BLaER1 (cell line): Measurements from ENCODE around the gene GTPBP1.

ENCODE experiments used
- H3K27ac ChIP-seq: shearing (Covaris generic); formaldehyde crosslinking; 2 replicates; pipeline ENCODE4 v1.8.1; 2022
- H3K27me3 ChIP-seq: shearing (Covaris generic); formaldehyde crosslinking; 2 replicates; pipeline ENCODE4 v1.8.1; 2022
- H3K36me3 ChIP-seq: shearing (Covaris generic); formaldehyde crosslinking; 2 replicates; pipeline ENCODE4 v1.8.1; 2022
- H3K4me1 ChIP-seq: shearing (Covaris generic); formaldehyde crosslinking; 2 replicates; pipeline ENCODE4 v1.8.1; 2022
- H3K4me2 ChIP-seq: shearing (Covaris generic); formaldehyde crosslinking; 2 replicates; pipeline ENCODE4 v1.8.1; 2022
- H3K4me3 ChIP-seq: shearing (Covaris generic); formaldehyde crosslinking; 2 replicates; pipeline ENCODE4 v1.8.1; 2022
- H3K9ac ChIP-seq: shearing (Covaris generic); formaldehyde crosslinking; 2 replicates; pipeline ENCODE4 v1.8.1; 2022
- H3K9me3 ChIP-seq: shearing (Covaris generic); formaldehyde crosslinking; 2 replicates; pipeline ENCODE4 v1.8.1; 2022
- H4K20me1 ChIP-seq: shearing (Covaris generic); formaldehyde crosslinking; 2 replicates; pipeline ENCODE4 v1.8.1; 2022
- Cebpa-rat ChIP-seq: shearing (Covaris generic); IDR thresholded peaks from 2 replicates; pipeline ENCODE4 v1.8.1; 2022

Gene GTPBP1

DNA sequence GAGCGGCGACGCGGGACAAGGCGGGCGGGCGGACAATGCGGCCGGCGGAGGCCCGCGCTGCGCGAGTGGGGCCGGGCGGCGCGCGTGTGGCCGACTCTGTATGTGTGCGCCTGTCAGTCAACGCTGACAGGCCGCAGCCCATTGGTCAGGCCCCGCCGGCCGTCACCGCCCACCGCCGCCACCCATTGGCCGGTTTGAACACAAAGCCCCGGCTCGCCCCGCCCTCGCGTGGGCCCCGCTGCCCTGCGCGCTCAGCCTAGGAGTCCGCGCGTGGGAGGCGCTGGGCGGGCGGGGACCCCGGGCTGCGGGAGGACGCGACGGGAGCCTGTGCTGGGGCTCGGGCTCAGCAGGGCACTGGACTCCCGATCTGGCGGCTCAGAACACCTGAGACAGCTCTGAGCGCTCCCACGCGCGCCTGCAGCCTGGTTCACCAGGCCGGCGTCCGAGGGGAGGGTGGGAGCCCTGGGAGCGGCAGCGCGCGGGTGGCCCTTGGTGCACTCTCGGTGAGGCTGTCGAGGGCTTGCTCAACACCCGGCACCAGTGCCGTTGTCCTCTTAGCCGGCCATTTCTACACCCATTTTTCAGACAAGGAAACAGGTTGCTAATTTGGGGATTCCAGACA, 50.3 kb downstream of the GTPBP1 start, which contains the start of gene SUN2:
Gene SUN2 (minus strand): TSS at position 88 of the 622 bp plus-strand sequence. CDS start 3,370 bp downstream, outside the sequence.
- Histone ChIP-seq H3K4me3 (peak within 1 kb of the TSS; percentile 93), H3K4me2 (peak within 1 kb of the TSS; percentile 96), H3K9ac (peak within 1 kb of the TSS; percentile 95), H3K36me3 (peaks cover 22% of the 10 kb centered on the region), H4K20me1 (peaks cover 63% of the 10 kb centered on the region), H3K27me3 (no peaks in the 10 kb centered on the region), H3K4me1 (peaks cover 78% of the 10 kb centered on the region), H3K9me3 (no peaks in the 10 kb centered on the region), H3K27ac (peak within 1 kb of the TSS; percentile 96)
- no peak for TF ChIP-seq Cebpa-rat

DNA sequence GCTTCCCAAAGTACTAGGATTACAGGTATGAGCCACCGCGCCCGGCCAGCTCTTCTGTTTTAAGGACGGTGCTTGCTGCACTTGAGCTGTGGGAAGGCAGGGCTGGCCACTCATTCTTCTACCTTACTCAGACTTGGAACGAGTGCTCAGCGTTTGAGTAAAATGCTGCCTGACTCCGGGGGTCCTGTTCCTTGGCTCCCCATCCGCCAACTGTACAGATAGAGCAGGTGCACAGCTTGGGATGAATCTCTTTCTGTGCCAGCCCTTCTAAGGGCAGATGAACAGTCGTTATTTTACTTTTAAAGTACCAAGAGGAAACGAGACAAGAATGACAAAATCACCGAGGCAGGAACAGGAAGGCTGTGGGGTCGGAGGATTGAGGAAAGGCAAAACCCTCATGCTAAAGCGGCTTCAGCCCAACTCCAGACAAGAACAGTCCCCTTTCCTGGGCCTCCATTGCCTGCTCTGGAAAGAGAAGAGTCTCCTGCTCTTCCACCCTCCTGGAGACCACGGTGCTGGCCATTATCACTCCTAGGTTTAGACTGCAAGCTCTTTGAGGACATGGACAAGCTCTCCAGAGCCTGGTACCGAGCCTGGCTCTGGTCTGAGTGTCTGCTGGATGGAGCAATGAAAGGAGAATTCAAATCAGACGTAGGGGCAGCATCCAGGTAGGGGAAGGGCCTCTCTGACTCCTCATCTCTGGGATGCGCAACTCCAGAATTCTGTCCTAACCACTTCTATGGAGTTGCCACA, 51.1 kb downstream of the GTPBP1 start:
- Histone ChIP-seq H3K4me2 (peak overlapping the region; percentile 96), H3K9ac (peak overlapping the region; percentile 95)
- TF ChIP-seq Cebpa-rat, result no peak

DNA sequence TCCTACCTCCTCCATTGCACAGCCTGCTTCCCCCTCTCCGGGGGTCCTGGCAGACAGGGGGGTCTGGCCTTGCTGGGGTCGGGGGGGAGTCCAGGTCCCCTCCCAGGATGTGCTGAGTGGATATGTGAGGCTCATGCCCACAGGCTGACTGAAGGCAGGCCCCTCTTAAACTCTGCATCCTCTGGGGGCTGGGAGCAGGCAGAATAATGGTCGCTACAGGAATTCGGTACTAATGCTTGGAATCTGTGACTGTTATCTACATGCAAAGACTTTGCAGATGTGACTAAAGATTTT, 51.7 kb downstream of the GTPBP1 start:
- Histone ChIP-seq H3K4me1 (peaks cover 78% of the 10 kb centered on the region), H3K27me3 (no peaks in the 10 kb centered on the region), H3K27ac (peak overlapping the region; percentile 96), H4K20me1 (peaks cover 62% of the 10 kb centered on the region), H3K36me3 (peaks cover 12% of the 10 kb centered on the region), H3K9ac (peak overlapping the region; percentile 95), H3K4me2 (peak overlapping the region; percentile 96), H3K9me3 (no peaks in the 10 kb centered on the region), H3K4me3 (peak overlapping the region; percentile 93)
- TF ChIP-seq Cebpa-rat, result no peak

More for the DNA sequence above, 51.1 kb downstream of the GTPBP1 start:
- Histone ChIP-seq H3K27ac (peak overlapping the region; percentile 96), H4K20me1 (peaks cover 63% of the 10 kb centered on the region), H3K4me1 (peaks cover 78% of the 10 kb centered on the region), H3K36me3 (peaks cover 16% of the 10 kb centered on the region), H3K27me3 (no peaks in the 10 kb centered on the region), H3K9me3 (no peaks in the 10 kb centered on the region), H3K4me3 (peak overlapping the region; percentile 93)

DNA sequence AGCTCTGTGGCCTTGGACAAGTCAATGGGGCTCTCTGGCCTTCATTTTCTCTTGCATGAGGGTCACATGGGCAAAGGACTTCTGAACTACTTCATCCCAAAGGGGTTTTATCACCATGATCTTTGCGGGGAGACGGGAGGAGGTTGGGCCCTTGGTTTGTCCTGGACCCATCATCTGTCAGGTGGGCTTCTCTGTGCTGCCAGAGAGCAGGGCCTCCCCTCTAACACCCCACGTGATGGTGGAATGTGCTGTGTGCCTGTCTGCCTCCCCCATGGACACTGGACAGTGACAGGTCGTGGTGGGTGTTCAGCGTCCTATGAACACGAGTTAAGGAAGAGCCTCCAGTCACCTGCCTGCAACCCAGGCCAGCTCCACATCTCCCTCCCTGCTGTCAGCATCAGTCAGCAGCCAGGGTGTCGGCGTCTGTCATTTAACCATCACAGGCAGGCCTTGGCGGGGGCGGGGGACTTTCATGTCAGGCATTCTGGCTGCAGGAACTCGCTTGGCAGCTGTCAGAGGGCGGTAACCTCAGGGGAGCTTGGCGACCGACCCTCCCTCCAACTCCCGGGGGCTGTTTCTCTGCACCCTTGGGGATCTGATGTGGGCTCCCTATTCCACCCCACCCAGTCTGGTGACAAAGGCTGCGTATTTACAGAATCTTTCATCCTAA, 52.7 kb downstream of the GTPBP1 start:
- Histone ChIP-seq H3K4me2 (peak overlapping the region; percentile 96), H3K27me3 (no peaks in the 10 kb centered on the region), H3K36me3 (peaks cover 2% of the 10 kb centered on the region; the same call in 1 of the 2 replicates), H3K4me1 (peaks cover 76% of the 10 kb centered on the region), H3K9me3 (no peaks in the 10 kb centered on the region), H3K27ac (peak overlapping the region; percentile 96; the same call in 1 of the 2 replicates), H4K20me1 (peaks cover 53% of the 10 kb centered on the region), H3K9ac (peak overlapping the region; percentile 95), H3K4me3 (peak overlapping the region; percentile 93)
- TF ChIP-seq Cebpa-rat, result no peak

DNA sequence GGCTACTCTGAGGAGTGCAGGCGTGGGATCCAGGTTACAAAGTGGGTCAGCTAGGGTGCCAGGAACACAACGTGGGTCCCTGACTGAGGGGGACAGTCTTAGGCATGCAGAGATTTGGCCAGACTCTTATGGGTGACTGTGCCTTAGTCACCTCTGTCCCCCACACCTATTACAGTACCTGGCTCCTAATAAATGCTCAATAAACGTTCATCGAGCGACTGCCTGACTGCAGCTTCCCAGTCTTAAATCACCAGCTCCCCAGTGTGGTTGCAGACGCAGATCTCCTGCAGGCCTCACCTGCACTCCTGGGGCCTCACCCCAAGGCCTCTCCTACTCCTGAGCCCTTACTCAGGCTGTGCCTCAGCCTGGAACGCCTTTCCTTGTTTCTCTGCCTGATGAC, 53.3 kb downstream of the GTPBP1 start:
- Histone ChIP-seq H3K9ac (no peak overlapping the region), H3K4me2 (peak overlapping the region; percentile 96), H3K27ac (no peak overlapping the region), H4K20me1 (peaks cover 47% of the 10 kb centered on the region), H3K9me3 (no peaks in the 10 kb centered on the region), H3K27me3 (no peaks in the 10 kb centered on the region), H3K36me3 (no peaks in the 10 kb centered on the region), H3K4me1 (peaks cover 70% of the 10 kb centered on the region), H3K4me3 (no peak overlapping the region)
- no peak for TF ChIP-seq Cebpa-rat

DNA sequence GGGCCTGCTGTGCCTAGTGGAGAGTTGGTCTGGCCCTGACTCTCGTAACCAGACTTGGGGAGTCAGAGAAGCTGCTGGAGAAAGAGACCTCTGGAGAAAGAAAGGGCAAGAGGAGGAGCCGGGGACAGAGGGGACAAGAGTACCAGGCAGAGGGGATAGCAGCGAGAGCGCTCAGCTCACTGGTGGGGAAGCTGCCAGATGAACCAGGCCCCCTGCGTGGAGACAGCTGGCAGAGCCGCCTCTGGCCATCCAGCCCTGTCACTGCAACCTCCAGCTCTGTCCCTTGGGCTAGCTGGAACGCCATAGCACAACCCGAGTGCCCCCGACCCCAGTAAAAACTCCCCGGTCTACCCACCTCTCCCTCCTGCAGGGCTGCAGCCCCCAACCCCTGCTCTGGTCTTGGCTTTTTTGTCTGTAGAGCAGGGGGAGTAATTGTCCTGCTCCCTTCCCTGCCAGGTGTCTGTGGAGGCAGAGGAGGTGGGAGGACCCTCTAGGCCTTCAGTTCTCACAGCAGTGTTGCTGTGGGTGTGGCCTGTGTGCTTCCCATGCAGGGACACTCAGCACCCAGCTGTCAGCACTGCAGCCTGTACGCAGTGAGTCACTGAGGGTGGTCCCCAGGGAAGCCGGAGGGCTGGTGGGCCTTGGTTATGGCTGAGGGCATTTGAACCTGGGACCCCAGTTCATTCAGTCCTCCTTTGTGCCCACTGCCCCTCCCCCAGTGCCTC, 54.9 kb downstream of the GTPBP1 start:
- Histone ChIP-seq H3K4me3 (peak overlapping the region; percentile 27), H3K4me2 (peak overlapping the region; percentile 96), H3K36me3 (no peaks in the 10 kb centered on the region), H3K27me3 (no peaks in the 10 kb centered on the region), H3K27ac (peak overlapping the region; percentile 66), H3K9me3 (no peaks in the 10 kb centered on the region), H4K20me1 (peaks cover 40% of the 10 kb centered on the region), H3K9ac (peak overlapping the region; percentile 57; the same call in 1 of the 2 replicates), H3K4me1 (peaks cover 70% of the 10 kb centered on the region)
- no peak for TF ChIP-seq Cebpa-rat

DNA sequence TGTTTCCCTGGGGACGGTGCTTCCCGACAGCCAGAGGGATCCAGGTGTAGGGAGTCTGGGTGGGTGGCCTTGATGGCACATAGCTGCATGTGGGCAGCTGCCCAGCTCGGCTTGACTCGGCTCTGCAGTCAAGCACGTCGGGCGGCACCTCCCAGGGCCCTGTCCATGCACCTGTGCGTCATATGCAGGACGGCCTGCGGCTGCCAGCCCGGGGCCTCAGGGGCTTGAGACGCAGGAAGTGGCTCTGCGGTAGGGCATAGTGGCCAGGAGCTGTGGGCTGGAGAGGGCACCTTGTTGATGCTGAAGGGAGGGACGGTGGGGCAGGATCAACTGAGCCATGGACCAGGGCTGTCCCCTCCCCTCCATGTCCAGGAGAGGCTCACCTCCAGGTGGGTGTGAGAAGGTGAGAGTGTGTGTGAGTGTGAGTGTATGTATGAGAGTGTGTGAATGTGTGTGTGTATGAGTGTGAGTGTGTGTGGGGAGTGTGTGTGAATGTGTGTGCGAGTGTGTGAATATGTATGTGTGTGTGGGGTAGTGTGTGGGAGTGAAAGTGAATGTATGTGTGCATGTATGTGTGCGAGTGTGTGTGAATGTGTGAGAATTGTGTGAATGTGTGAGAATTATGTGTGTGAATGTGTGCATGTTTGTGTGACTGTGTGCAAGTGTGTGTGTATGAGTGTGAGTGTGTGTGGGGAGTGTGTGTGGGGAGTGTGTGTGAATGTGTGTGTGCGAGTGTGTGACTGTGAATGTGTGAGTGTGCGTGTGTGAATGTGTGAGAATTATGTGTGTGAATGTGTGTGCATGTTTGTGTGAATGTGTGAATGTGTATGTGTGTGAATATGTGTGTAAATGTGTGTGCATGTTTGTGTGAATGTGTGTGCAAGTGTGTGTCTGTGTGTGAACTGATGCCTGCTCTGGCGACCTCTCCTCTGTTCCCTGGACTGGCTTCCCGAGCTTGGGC, 55.7 kb downstream of the GTPBP1 start:
- H3K27ac ChIP-seq, result peak overlapping the region; percentile 66; the same call in 1 of the 2 replicates
- TF ChIP-seq Cebpa-rat, result no peak
- H3K4me3 ChIP-seq, result no peak overlapping the region
- H3K4me1 ChIP-seq, result peaks cover 77% of the 10 kb centered on the region
- H3K9me3 ChIP-seq, result no peaks in the 10 kb centered on the region
- peak overlapping the region; percentile 96 for H3K4me2 ChIP-seq
- no peak overlapping the region; the same call in 1 of the 2 replicates for H3K9ac ChIP-seq
- peaks cover 40% of the 10 kb centered on the region for H4K20me1 ChIP-seq
- H3K36me3 ChIP-seq, result no peaks in the 10 kb centered on the region
- H3K27me3 ChIP-seq, result no peaks in the 10 kb centered on the region

DNA sequence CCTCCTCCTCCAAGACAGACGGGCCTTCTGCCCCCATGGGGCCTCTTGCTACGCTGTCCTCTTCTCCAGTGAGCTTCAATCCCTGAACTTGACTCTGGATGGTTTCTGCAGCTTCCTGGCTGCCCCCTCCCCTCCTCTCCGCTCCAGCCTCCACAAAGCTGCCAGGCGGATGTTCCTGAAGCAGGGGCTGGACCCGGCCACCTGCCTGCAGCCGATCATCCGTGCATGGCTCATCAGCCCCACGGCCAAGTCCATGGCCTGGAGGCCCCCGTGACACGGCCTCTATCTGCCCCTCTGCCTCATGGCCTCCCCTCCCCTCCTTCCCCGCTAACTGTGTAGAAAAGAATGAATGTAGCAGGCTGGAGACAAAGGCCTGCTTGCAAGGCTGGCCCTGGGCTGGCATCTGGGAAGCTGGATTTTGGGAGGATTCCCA, 56.8 kb downstream of the GTPBP1 start:
- Histone ChIP-seq H3K36me3 (no peaks in the 10 kb centered on the region), H3K4me1 (peaks cover 72% of the 10 kb centered on the region), H4K20me1 (peaks cover 40% of the 10 kb centered on the region), H3K4me3 (no peak overlapping the region), H3K27ac (0 out of 2 replicates have a peak overlapping the region, but pooled peaks have one; percentile 23), H3K9me3 (no peaks in the 10 kb centered on the region), H3K27me3 (no peaks in the 10 kb centered on the region), H3K9ac (0 out of 2 replicates have a peak overlapping the region, but pooled peaks have one; percentile 32), H3K4me2 (peak overlapping the region; percentile 96)
- TF ChIP-seq Cebpa-rat, result no peak
